Measurements from ENCODE around the gene PLEKHD1. TPM values are rescaled to one million over a fixed set of nuclear protein-coding genes. Genes with fewer than 3 reads are reported as not detected.

The PLEKHD1 gene
- total RNA-seq, 1 experiment from 2014 or later: 0.15 TPM

- H3K36me3 ChIP-seq (ENCODE audit: low read depth, low read length): no peaks in the 10 kb centered on the region
- H3K9me2 ChIP-seq (replicated peaks; ENCODE audit: low read length): no peaks in the 10 kb centered on the region
- no peaks in the 10 kb centered on the region for H3K9me3 ChIP-seq (ENCODE audit: low read length)
- H3K4me2 ChIP-seq (ENCODE audit: low read length): no peak overlapping the region
- no peak for ATAC-seq
- H4K20me1 ChIP-seq (ENCODE audit: low read length): no peaks in the 10 kb centered on the region
- no peak for DNase-seq
- CTCF ChIA-PET: no interaction called here
- peaks cover 4% of the 10 kb centered on the region; the same call in 1 of the 2 replicates for H3K4me1 ChIP-seq (ENCODE audit: insufficient read depth, low read length)
- POLR2A ChIA-PET (ENCODE audit: unreplicated experiment): no interaction called here
- H3K9ac ChIP-seq (ENCODE audit: low read length): no peak overlapping the region
- TF ChIP-seq CTCF (conservative IDR thresholded peaks at IDR 0.05; ENCODE audit: low read depth, low read length) (no peak), EZH2phosphoT487 (IDR thresholded peaks at IDR 0.05; ENCODE audit: borderline replicate concordance, low read length) (no peak), EZH2 (IDR thresholded peaks at IDR 0.05; ENCODE audit: low read length, unreplicated experiment) (no peak)
- intact Hi-C loops (cut with micrococcal nuclease): no loop called here
- H3K79me2 ChIP-seq (ENCODE audit: low read length): no peaks in the 10 kb centered on the region
- H3K27ac ChIP-seq (ENCODE audit: low read length): no peak overlapping the region
- peaks cover 49% of the 10 kb centered on the region for H3K27me3 ChIP-seq (ENCODE audit: low read length)
- no peak overlapping the region for H3K4me3 ChIP-seq (ENCODE audit: low read length)
- no peaks in the 10 kb centered on the region for H3F3A ChIP-seq (ENCODE audit: low read length, unreplicated experiment)
- H2AFZ ChIP-seq (ENCODE audit: low read length): no peak overlapping the region
- no TSS peak for BruUV-seq (replicated peaks)
These were observed 2.7 kb downstream of the PLEKHD1 start for GRCh38 chr14:69487226-69487625.

GRCh38 chr14:69487771-69488170 is 3.2 kb downstream of the PLEKHD1 start:
- POLR2A ChIA-PET (ENCODE audit: unreplicated experiment): no interaction called here
- H3K9me2 ChIP-seq (replicated peaks; ENCODE audit: low read length): no peaks in the 10 kb centered on the region
- no peak for TF ChIP-seq EZH2phosphoT487 (IDR thresholded peaks at IDR 0.05; ENCODE audit: borderline replicate concordance, low read length)
- TF ChIP-seq EZH2 (IDR thresholded peaks at IDR 0.05; ENCODE audit: low read length, unreplicated experiment): no peak
- no peak for TF ChIP-seq CTCF (conservative IDR thresholded peaks at IDR 0.05; ENCODE audit: low read depth, low read length)
- H3K27ac ChIP-seq (ENCODE audit: low read length): no peak overlapping the region
- intact Hi-C loops (cut with micrococcal nuclease): no loop called here
- ATAC-seq: no peak
- H2AFZ ChIP-seq (ENCODE audit: low read length): no peak overlapping the region
- H3K9ac ChIP-seq (ENCODE audit: low read length): no peak overlapping the region
- H3K79me2 ChIP-seq (ENCODE audit: low read length): no peaks in the 10 kb centered on the region
- DNase-seq: no peak
- H4K20me1 ChIP-seq (ENCODE audit: low read length): no peaks in the 10 kb centered on the region
- no peaks in the 10 kb centered on the region for H3F3A ChIP-seq (ENCODE audit: low read length, unreplicated experiment)
- CTCF ChIA-PET: no interaction called here
- H3K27me3 ChIP-seq (ENCODE audit: low read length): peaks cover 44% of the 10 kb centered on the region
- no peaks in the 10 kb centered on the region for H3K36me3 ChIP-seq (ENCODE audit: low read depth, low read length)
- BruUV-seq (replicated peaks): no TSS peak
- H3K4me2 ChIP-seq (ENCODE audit: low read length): no peak overlapping the region
- no peak overlapping the region for H3K4me3 ChIP-seq (ENCODE audit: low read length)
- peaks cover 4% of the 10 kb centered on the region; the same call in 1 of the 2 replicates for H3K4me1 ChIP-seq (ENCODE audit: insufficient read depth, low read length)
- H3K9me3 ChIP-seq (ENCODE audit: low read length): no peaks in the 10 kb centered on the region

- no peak overlapping the region for H3K9ac ChIP-seq (ENCODE audit: low read length)
- H3F3A ChIP-seq (ENCODE audit: low read length, unreplicated experiment): no peaks in the 10 kb centered on the region
- POLR2A ChIA-PET (ENCODE audit: unreplicated experiment): no interaction called here
- H3K4me2 ChIP-seq (ENCODE audit: low read length): no peak overlapping the region
- H3K9me3 ChIP-seq (ENCODE audit: low read length): no peaks in the 10 kb centered on the region
- no TSS peak for BruUV-seq (replicated peaks)
- H3K4me3 ChIP-seq (ENCODE audit: low read length): no peak overlapping the region
- DNase-seq (no peak), ATAC-seq (no peak)
- no peaks in the 10 kb centered on the region for H3K79me2 ChIP-seq (ENCODE audit: low read length)
- peaks cover 32% of the 10 kb centered on the region for H3K27me3 ChIP-seq (ENCODE audit: low read length)
- TF ChIP-seq EZH2phosphoT487 (IDR thresholded peaks at IDR 0.05; ENCODE audit: borderline replicate concordance, low read length) (no peak), CTCF (conservative IDR thresholded peaks at IDR 0.05; ENCODE audit: low read depth, low read length) (no peak), EZH2 (IDR thresholded peaks at IDR 0.05; ENCODE audit: low read length, unreplicated experiment) (no peak)
- peaks cover 4% of the 10 kb centered on the region; the same call in 1 of the 2 replicates for H3K4me1 ChIP-seq (ENCODE audit: insufficient read depth, low read length)
- no peaks in the 10 kb centered on the region for H4K20me1 ChIP-seq (ENCODE audit: low read length)
- no peak overlapping the region for H3K27ac ChIP-seq (ENCODE audit: low read length)
- CTCF ChIA-PET: no interaction called here
- no peak overlapping the region for H2AFZ ChIP-seq (ENCODE audit: low read length)
- no peaks in the 10 kb centered on the region for H3K9me2 ChIP-seq (replicated peaks; ENCODE audit: low read length)
- intact Hi-C loops (cut with micrococcal nuclease): no loop called here
- H3K36me3 ChIP-seq (ENCODE audit: low read depth, low read length): no peaks in the 10 kb centered on the region
These were observed 5.0 kb downstream of the PLEKHD1 start for GRCh38 chr14:69489495-69489894.

Measured in PC-3 (cell line).